Rectal smooth muscle tissue (tissue), 1 donor: ENCODE measurements around the gene DRD4.

ENCODE experiments used
- H3K27ac ChIP-seq: one replicate; pipeline ENCODE4 v1.7.0; 2013; ENCODE audit warnings: low read depth, low read length, inconsistent platforms
- H3K27me3 ChIP-seq: one replicate; pipeline ENCODE4 v1.7.0; 2013; ENCODE audit warnings: low read length; ENCODE audit not compliant: control insufficient read depth, insufficient read depth
- H3K36me3 ChIP-seq: one replicate; pipeline ENCODE4 v1.7.0; 2013; ENCODE audit warnings: low read length; ENCODE audit not compliant: control insufficient read depth, insufficient read depth
- H3K4me1 ChIP-seq: one replicate; pipeline ENCODE4 v1.7.0; 2013; ENCODE audit warnings: low read length; ENCODE audit not compliant: control insufficient read depth, insufficient read depth
- H3K4me3 ChIP-seq: one replicate; pipeline ENCODE4 v1.7.0; 2013; ENCODE audit warnings: low read length
- H3K9ac ChIP-seq: one replicate; pipeline ENCODE4 v1.7.0; 2013; ENCODE audit warnings: low read length

DRD4 gene

GRCh38 chr11:659532-660085 is 22.5 kb downstream of the DRD4 start:
- H3K9ac ChIP-seq: no peak overlapping the region
- no peaks in the 10 kb centered on the region for H3K27me3 ChIP-seq
- no peak overlapping the region for H3K4me3 ChIP-seq
- H3K4me1 ChIP-seq: no peaks in the 10 kb centered on the region
- peaks cover 2% of the 10 kb centered on the region for H3K36me3 ChIP-seq
- no peak overlapping the region for H3K27ac ChIP-seq

DNA sequence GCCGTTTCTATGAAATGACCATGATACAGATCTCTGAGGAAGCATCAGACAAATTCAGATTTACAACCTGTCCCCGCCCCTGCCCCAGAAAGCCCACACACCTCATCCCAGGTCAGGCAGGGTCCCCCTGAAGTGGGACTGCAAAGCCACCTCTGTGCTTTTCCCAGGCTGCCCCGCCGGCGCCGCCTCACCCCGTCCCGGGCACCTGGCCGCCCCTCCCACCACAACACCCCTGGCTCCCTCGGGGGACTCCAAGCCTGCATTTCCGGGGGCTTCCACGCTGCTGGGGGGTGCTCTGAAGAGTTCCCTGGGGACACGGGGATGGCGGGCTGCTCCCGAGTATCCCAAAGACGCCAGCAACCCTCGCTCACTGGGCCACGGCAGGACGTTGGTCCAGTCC is 23.2 kb downstream of the DRD4 start:
- Histone ChIP-seq H3K27ac (no peak overlapping the region), H3K9ac (no peak overlapping the region), H3K36me3 (peaks cover 2% of the 10 kb centered on the region), H3K27me3 (no peaks in the 10 kb centered on the region), H3K4me1 (peaks cover 1% of the 10 kb centered on the region), H3K4me3 (no peak overlapping the region)

GRCh38 chr11:660681-661444 is 23.8 kb downstream of the DRD4 start:
- no peak overlapping the region for H3K27ac ChIP-seq
- H3K36me3 ChIP-seq: peaks cover 2% of the 10 kb centered on the region
- no peak overlapping the region for H3K9ac ChIP-seq
- H3K4me3 ChIP-seq: no peak overlapping the region
- peaks cover 7% of the 10 kb centered on the region for H3K4me1 ChIP-seq
- no peaks in the 10 kb centered on the region for H3K27me3 ChIP-seq

DNA sequence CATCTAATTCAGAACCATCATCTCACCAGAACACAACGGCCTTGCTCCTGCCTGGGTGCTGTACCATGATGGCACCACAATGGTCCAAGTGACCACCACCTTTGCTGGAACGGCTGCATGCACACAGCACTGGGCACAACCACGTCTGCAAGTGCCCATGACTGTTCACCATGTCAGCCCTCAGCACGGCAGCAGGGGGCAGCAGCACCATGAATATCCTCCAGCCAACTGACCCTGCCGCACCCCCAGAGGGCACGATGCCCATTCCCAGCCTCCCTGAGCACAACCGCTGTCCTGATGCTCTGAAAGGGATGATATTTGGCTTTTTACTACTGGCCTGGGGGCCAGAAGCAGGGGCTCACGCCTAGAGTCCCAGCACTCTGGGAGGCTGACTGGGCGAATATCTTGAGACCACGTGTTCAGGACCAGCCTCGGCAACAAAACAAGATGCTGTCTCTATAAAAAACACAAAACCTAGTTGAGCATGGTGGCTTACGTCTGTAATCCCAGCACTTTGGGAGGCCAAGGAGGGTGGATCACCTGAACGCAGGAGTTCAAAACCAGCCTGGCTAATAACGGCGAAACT is 25.7 kb downstream of the DRD4 start:
- no peak overlapping the region for H3K27ac ChIP-seq
- no peak overlapping the region for H3K9ac ChIP-seq
- H3K27me3 ChIP-seq: no peaks in the 10 kb centered on the region
- H3K4me3 ChIP-seq: no peak overlapping the region
- peaks cover 11% of the 10 kb centered on the region for H3K4me1 ChIP-seq
- H3K36me3 ChIP-seq: peaks cover 5% of the 10 kb centered on the region

GRCh38 chr11:665062-665703 is 28.1 kb downstream of the DRD4 start:
- Histone ChIP-seq H3K36me3 (peaks cover 2% of the 10 kb centered on the region), H3K27ac (peak overlapping the region; percentile 68), H3K27me3 (no peaks in the 10 kb centered on the region), H3K4me1 (peaks cover 11% of the 10 kb centered on the region), H3K4me3 (no peak overlapping the region), H3K9ac (no peak overlapping the region)

DNA sequence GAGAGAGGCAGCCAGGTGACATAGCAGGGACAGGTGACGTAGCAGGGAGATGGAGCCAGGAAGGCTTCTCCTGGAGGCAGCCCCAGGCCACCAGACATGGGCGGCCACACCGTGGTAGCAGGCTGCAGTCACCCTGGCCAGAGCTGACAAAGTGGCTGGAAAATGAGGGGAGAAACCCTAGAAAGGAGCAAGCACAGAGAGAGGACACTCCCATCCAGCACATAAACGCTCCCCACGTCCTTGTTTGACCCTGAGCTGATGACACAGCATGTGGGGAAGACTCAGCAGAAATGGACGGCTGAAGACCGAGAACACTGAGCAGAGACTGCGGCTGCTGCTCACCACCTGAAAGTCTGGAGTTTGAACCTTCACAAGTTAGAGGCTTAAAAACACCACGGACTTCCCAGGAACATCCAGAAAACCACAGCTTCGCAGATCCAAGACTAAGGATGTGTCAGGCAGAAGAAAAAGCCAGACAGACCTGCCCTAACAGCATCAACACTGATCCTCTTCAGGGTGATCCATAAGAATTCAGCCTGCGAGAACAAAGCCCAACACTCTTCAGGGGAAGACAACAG is 28.7 kb downstream of the DRD4 start:
- Histone ChIP-seq H3K36me3 (peaks cover 2% of the 10 kb centered on the region), H3K4me1 (peaks cover 11% of the 10 kb centered on the region), H3K27me3 (no peaks in the 10 kb centered on the region), H3K4me3 (no peak overlapping the region), H3K9ac (no peak overlapping the region), H3K27ac (peak overlapping the region; percentile 68)

- Histone ChIP-seq H3K9ac (no peak overlapping the region), H3K4me1 (no peaks in the 10 kb centered on the region), H3K27me3 (no peaks in the 10 kb centered on the region), H3K36me3 (peaks cover 14% of the 10 kb centered on the region), H3K4me3 (no peak overlapping the region), H3K27ac (no peak overlapping the region)
Observed at GRCh38 chr11:673866-674265, 36.8 kb downstream of the DRD4 start.

DNA sequence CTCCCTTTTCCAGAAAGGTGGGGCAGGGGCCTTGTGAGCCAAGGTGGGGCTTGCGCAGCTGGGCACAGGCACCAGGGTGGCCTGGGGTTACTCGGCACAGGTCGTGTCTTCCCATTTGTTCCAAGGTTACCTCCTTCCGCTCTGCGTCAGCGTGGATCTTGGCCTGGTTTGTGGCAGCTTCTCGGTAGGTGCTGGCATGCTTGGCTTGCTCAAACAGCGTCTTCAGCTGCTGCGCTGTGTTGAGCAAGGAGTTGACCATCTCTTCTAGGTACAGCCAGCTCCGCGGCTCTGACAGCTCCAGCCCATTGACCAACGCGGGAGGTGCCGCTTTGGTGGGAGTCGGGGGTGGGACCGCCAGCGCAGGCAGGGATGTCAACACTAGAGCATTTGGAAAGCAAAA is 37.3 kb downstream of the DRD4 start:
- Histone ChIP-seq H3K9ac (no peak overlapping the region), H3K4me3 (no peak overlapping the region), H3K27me3 (no peaks in the 10 kb centered on the region), H3K27ac (no peak overlapping the region), H3K36me3 (peaks cover 16% of the 10 kb centered on the region), H3K4me1 (no peaks in the 10 kb centered on the region)

DNA sequence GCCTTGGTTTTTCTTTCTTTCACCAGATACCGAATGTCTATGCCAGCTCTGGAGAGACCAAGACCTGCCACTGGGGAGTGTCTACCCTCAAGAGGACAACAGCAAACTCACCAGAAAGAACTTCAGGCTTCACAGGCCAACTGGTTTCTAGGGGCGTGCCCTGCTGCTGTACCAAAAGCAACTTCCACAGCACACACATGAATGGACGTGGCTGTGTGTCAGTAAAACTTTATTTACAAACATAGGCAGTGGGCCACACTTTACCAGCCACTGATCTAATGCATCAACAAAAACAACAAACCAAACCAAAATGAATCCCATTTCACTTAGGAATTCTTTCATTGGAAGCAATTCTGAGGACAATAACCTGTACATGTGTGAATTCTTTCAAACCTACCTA is 41.2 kb downstream of the DRD4 start:
- H3K27ac ChIP-seq: no peak overlapping the region
- peaks cover 18% of the 10 kb centered on the region for H3K36me3 ChIP-seq

GRCh38 chr11:679271-680207 is 42.5 kb downstream of the DRD4 start:
- H3K27ac ChIP-seq: no peak overlapping the region
- no peaks in the 10 kb centered on the region for H3K27me3 ChIP-seq
- H3K4me3 ChIP-seq: no peak overlapping the region
- H3K36me3 ChIP-seq: peaks cover 11% of the 10 kb centered on the region
- H3K4me1 ChIP-seq: no peaks in the 10 kb centered on the region
- no peak overlapping the region for H3K9ac ChIP-seq

More for the DNA sequence above, 41.2 kb downstream of the DRD4 start:
- Histone ChIP-seq H3K4me3 (no peak overlapping the region), H3K4me1 (no peaks in the 10 kb centered on the region), H3K9ac (no peak overlapping the region), H3K27me3 (no peaks in the 10 kb centered on the region)

- H3K9ac ChIP-seq: no peak overlapping the region
- peaks cover 13% of the 10 kb centered on the region for H3K36me3 ChIP-seq
- no peak overlapping the region for H3K27ac ChIP-seq
- H3K4me3 ChIP-seq: no peak overlapping the region
- no peaks in the 10 kb centered on the region for H3K4me1 ChIP-seq
- no peaks in the 10 kb centered on the region for H3K27me3 ChIP-seq
Observed at GRCh38 chr11:680476-680875, 43.4 kb downstream of the DRD4 start.
